ENCODE data around the gene WDR45B.

The WDR45B gene

DNA sequence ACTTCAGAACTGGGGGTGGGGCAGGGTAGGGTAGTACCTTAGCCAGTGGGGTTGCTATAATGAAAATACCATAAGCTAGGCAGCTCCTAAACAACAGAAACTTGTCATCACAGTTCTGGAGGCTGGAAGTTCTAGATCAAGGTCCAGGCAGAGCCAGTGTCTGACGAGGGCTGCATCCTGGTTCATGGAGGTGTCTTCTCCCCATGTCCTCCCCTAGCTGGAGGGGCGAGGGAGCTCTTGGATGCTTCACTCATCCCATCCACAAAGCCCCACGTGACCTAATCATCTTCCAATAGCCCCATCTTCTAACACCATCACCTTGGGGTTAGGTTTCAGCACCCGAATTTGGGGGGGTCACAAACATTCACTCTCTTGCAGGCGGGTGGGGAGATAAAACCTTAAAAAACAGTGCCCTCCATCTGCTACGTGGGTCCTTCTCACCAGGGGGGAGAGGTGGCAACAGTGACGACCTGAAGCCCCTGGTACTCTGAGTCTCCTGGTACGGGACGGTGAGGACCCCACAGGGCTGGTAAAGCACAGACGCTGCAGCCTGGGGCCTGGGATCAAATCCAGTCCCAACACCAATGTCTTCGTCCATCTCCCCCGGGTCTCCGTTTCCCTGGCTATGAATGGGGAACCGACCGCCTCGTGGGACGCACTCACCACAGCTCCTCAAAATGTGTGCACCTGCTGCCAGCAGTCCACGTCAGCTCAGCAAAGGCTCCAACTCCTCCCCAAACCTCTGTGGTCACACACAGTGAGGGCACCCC is 27.4 kb upstream of the WDR45B start:
- DNase-seq: no peak

DNA sequence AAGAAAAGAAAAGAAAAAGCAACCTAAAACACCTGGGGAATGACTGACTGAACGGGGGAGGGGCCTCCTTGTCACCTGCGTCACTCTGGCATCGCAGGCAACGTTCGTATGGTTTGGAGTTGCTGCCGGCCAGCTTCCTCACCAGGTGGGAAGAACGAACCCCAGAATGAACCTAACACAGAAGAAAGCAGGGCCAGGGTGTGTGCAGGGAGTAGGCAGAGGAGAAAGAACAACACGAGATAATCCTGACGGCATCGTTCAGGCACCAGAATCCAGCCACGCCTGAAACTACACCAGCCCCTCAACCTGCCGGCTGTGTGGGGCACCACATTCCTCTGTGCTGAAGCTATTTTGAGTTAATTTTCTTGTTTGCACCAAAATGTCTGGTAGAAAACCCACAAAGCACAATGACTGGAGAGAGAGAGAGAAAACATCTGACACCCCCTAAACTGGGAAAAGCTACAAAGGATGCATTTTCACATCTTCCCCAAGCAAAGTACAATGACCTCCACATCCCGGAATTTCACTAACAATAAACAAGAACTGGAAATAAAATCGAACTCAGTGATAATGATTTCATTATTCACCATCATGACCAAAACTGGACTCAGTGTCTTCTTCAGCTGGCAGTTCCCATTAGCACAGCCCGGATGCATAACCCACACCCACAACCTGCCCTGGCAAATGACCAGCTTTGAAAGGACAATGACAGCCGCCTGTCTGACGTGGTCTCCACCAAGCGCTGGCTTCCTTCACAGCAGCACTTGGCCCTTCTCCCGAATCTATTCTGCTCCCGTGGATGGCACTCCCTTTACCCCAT is 26.6 kb upstream of the WDR45B start:
- no peak for DNase-seq

DNA sequence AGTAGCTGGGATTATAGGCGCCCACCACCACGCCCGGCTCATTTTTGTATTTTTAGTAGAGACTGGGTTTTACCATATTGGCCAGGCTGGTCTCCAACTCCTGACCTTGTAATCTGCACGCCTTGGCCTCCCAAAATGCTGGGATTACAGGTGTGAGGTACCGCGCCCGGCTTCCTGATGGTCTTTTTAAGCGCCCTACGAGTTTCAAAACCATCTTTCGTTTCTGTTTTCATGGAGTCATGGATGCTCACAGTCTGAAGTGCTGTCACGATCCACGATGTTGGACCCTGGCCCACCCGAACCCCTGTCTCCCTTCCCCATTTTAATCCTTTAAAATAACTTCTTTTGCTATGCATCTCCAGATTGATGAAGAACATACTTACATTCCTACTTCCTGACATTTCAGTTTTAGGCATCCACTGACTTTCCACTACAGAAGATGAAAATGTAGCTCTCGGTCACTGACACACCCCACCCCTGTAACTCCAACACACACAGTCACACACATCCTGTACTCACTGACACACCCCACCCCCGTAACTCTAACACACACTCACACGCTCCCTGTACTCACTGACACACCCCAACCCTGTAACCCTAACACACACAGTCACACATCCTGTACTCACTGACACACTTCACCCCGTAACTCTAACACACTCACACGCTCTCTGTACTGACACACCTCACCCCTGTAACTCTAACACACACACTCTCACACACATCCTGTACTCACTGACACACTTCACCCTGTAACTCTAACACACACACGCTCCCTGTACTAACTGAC is 22.6 kb upstream of the WDR45B start:
- DNase-seq: no peak

DNA sequence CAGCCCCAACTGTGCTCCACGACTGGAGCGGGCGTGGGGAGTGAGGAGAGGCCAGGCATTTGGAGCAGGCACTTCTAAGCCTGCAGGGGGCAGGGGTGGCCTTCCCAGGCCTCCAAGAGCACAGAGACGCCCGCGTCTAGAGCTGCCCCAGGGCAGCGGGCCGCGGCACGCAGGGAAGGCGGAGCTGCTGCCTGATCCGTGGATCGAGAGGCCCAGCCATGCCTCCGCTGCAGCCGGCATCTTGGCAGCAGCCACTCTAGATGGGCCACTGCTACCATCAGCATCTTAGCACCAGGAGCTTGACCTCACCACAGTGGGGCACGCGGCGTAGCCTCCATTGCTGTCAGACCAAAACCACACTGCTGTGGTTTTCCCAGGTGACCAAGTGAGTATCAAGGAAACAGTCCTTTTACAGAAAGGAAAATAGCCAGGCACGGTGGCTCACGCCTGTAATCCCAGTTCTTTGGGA is 20.4 kb upstream of the WDR45B start:
- peak; percentile 51 for DNase-seq

DNA sequence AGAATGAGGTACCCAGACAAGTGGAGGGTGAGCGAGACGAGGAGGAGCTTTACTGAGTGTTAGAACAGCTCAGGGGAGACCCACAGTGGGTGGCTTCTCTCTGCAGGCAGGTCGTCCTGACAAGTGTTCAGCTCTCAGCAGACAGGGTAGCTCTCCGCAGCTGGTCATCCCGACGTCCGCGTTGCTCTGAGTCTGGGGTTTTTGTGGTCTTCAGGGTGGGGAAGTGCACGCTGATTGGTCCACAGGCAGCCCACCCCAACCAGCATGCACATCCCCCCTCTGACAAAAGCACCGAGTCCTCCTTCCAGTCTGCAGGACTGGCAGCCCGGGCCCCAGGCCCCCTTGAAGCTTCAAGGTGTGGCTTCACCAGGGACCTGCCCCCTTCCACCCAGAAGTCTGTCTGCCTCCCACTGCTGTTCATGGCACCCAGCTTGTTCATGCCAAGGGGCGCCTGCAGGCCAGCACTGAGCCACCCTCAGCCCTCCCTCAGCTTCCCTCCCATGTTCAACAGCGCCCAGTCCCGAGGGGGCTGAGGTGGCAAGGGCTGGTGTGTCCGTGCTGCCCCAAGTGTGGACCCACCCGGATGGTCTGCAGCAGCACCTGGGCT is 19.9 kb upstream of the WDR45B start:
- no peak for DNase-seq

DNA sequence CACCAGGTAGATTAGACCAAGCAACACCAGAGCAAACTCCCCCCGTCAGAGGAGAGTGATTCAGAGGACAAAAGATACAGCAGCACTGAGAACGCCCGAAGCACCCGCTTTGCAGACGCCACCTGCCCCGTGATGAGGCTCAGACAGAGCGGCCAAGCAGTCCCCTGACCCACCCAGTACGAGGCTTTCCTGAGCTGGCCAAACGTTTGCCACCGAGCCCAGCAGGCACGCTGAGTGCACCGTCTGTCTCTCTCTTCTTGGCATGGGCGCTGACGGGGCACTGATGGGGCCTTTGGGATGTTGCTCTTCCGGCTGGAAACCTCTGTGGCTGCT is 19.4 kb upstream of the WDR45B start:
- no peak for DNase-seq

DNA sequence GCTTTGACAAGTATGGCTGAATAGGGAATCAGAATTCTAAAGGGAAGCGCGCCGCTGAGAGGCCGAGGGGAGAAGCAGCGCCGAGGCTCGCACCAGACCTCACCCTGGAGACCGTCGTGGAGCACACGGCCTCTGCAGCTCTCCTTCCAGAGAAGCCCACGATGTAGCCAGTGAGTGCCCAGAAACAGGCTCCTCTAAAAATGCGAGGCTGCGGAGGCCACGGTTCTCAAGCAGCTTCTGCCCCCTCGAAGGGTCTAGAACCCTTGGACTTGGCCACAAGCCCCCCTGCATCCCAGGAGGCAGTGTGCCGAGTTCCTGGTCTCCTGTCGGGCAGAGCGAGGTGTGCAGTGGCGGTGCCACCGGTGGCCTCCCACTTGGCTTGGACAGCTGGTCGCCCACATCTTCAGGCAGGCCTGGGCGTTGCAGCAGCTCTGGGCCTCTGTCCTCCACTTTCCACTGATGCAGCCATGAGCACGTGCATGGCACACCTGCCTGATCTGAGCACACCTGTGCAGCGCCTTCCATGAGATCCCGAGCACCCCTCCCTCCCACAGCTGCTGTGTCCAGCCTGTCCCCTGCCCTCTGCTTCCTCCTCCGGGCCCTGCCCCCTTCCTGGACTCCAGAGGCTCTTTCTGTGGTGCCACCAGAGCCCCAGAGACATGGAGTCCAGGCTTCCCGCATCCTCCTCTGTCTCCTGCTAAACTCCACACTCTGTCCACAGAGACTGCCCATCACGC is 18.9 kb upstream of the WDR45B start:
- no peak for DNase-seq

DNA sequence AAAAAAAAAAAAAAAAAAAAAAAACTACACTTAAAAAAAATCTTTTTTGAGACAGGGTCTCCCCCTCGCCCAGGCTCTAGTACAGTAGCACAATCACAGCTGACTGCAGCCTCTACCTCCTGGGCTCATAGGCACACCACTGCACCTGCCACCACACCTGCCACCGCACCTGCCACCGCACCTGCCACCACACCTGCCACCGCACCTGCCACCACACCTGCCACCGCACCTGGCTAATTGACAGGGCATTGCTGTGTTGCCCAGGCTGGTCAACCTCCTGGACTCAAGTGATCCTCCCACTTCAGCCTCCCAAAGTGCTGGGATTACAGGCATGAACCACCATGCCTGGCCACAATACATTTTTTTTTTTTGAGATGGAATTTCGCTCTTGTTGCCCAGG is 17.6 kb upstream of the WDR45B start:
- DNase-seq: no peak

DNA sequence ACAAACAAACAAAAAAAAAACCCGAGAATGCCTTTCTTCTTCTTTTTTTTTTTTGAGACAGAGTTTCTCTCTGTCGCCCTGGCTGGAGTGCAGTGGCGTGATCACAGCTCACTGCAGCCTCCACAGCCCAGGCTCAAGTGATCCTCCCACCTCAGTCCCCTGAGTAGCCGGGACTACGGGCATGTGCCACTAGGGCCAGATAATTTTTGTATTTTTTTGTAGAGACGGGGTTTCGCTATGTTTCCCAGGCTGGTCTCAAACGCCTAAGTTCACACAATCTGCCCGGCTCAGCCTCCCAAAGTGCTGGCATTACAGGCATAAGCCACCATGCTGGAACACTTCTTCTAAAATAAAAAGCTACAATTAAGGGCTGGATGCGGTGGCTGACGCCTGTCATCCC is 17.0 kb upstream of the WDR45B start:
- DNase-seq: no peak

DNA sequence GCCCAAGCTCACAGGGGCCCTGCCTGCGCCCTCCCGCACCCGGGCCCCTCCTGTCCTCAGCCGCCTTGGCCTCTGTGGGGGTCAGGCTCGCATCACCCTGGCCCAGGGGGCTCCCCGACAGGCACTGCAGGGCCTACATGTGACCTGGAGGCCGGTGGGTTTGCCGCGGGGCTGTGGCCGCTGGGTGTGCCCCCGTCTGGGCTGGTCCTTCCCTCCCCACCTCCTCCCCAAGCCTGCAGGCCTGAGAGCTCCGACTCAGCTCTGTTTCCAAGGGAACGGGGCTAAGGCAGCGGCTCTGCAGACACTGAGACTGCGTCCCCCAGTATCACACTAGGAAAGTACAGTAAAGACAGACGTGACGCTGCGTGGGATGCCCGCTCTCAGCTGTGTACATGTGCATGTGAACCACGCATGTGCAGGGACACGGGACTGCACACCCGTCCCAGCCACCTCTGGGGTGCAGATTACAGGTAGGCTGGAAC is 16.5 kb upstream of the WDR45B start:
- no peak for DNase-seq

DNA sequence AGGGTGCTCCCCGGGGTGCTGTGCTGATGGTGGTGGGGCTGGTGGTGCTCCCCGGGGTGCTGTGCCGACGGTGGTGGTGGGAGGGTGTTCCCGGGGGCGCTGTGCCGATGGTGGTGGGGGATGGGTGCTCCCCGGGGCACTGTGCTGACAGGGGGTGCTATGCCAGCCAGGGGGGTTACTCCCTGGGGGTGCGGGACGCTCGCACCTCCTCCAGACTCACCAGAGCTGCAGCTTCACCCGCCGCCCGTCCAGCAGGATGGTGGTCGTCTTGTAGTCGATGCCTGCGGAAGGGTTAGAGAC is 16.0 kb upstream of the WDR45B start:
- no peak for DNase-seq

DNA sequence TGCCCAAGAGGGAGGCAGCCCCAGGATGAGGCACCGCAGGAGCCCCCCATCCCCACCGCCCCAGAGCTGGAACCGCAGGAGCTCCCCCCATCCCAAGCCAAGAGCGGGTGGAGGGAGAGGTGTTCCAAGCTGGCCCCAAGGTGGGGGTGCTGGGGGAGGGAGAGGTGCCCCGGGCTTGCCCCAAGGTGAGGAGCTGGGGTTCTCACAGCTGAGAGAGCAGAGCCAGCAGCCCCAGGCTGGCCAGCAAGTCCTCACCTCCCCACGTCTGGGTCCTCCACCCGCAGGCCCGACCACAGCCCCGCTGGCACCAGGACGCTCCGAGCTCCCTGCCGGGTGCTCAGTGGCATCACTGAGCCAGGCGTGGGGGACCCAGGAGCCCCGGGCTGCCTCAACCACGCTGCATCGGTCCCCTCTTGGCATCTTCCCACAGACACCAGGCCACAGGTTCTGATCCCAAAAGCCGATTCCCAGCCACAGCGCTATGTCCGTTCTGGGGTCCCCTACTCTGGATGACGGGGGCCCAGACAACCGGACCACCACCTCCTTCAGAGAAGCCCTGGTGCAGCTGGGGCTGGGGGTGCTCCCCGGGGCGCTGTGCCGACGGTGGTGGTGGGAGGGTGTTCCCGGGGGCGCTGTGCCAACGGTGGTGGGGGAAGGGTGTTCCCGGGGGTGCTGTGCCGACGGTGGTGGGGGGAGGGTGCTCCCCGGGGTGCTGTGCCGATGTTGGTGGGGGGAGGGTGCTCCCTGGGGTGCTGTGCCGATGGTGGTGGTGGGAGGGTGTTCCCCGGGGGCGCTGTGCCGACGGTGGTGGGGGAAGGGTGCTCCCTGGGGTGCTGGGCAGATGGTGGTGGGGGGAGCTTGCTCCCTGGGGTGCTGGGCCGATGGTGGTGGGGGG is 15.4 kb upstream of the WDR45B start:
- DNase-seq: no peak

DNA sequence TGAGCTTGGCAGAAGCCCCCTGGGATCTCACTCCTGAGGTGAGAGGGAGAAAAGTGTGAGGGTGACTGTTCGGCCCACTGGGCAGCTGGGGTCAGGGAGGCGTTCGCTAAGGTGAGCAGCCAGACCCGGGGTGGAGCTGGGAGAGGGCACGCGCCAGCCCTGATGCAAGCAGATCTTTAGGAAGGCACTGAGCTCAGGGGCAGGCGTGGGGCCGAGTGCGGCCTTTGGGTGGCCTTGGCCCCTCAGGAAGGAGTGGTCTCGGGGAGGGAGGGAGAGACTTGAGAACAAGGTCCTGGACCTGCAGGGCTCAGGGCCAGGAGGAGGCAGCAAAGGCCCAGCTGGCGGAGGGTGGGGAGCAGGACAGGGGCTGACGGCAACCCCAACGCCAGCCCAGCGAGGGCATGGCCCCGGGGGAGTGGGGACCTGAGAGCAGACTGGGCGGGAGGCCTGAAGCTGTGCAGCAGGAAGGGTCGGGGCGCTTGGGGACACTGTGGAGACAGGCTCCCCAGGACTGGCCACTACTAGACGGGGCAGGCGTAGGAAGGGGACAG is 14.5 kb upstream of the WDR45B start:
- DNase-seq: no peak

DNA sequence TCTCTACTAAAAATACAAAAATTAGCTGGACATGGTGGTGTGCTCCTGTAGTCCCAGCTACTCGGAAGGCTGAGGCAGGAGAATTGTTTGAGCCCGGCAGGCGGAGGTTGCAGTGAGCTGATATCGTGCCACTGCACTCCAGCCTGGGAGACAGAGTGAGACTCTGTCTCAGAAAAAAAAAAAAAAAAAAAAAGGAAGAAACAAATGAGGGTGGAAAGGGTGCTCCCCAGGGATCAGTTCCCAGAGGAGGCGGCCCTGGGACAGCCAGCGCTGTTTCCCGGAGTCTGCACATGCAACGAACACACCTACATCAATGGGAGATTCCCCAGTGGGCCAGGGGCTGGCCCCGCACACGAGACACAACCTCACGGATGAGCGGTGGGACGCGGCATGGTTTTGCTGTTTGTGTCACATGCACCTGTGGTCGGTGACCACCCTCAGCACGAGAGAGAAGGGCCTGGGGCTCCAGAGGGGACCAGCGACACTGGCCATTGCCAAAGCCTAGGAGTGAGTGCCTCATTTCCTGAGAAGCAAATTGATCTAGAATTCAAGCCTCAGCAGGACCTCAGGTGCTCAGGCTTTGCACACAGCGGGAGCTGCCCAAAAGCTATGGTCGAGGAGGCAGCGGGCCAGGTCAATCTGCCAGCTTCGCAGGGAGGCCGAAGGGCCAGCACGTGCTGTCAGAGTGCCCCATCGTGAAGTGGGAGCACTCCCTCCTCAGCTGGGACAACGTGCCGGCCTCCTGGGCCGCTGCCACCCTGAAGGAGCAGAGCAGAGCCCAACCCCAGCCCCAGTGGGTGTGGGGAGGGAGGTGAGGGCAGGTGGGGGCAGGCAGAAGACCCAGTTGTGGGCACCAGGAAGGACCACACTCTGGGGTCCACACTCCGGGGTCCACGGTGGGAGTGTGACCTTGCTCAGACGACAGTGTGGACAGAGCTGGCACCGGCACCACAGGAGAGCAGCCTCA is 13.8 kb upstream of the WDR45B start:
- no peak for DNase-seq

DNA sequence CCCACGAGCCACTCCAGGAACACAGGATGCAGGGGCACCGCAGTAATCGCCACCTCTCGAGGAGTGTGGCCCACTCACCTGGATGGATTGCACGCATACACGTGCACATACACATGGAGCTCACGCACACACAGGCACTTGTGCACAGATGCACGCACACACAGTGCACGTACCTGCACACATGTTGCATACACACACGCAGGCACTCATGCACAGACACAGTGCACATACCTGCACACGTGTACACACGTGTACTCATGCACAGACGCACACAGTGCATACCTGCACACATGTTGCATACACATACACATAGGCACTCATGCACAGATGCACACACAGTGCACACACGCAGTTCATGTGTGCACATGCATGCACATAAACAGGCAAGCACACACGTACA is 11.6 kb upstream of the WDR45B start:
- no peak for DNase-seq

DNA sequence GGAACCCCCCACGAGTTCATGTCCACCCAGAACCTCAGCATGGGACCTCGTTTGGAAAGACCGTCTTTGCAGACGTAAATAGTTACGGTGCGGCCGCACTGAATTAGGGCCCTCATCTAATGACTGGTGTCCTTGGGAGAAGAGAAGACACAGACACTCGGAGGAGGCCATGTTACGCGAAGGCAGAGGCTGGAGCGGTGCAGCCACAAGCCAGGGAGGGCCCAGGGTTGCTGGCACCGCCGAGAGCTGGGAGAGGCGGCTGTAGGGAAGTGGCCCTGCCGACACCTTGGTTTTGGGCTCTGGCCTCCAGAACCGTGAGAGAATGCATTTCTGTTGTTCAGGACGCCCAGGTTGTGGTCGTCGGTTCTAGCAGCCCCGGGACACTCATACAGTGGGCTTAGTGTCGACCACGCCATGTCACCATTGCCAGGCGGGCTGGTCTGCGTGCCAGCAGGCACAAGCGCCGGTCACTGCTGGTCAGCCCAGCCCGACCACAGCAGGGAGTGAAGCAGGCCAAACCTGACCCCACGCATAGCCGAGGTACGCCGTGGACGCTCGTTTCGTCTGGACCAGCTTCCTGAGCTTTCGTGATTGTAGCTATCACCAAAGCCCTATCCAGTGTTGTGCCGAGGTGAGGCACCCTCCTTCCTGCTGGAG is 10.7 kb upstream of the WDR45B start:
- DNase-seq: no peak

DNA sequence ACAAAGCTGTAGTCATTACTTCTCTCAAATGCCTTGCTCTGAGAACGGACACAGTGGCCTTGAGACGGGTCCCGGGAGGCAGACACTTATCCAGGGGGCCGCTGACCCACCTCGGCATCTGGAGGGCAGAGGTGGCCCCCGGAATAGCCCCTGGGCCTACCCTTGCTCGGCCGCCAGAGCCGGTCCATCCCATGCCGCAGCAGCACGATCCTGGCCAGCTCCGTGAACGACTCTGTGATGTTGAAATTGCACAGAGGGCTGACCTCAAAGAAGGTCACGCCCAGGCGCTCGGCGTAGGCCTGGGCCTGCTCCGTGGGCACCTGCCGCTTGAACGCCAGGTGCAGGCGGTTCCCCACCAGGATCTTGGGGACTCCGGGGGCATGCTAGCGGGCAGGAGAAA is 10.1 kb upstream of the WDR45B start:
- DNase-seq: no peak

DNA sequence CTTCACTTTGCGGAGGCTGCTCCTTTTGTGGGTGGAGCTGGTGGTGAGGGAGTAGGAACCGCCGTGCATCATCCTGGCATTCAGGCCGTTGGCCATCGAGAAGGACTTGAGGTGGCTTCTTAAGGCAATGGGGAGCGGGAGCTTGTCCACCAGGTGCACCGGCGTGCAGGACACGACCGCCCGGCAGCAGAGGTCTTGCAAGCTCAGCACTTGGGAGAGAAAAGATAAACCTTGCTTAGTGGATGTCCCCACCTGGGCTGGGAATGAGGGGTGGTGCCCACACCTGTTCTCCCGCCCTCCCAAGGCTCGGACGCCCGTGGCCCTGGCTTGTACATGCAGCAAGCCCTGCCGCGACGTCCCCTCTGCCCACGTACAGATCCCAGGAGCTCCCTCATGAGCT is 9.7 kb upstream of the WDR45B start:
- DNase-seq: no peak

DNA sequence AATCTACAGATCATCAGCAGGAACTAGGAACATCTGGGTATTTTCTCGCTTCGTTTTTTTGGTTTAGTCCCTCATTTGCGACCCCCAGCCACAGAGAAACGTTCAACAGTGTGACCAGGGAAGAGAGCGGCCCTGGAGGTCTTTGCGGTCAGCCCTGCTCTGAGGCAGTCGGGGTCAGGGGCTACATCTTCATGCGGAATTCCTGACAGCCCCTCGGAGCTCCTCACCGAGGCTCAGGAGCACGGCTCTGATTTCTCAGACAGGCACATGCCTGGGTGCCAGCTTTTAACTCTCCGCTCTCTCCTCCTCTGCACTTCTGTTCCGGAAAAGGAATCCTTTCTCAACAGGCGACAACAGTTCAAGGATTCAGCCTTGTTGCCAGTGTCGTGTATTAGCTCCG is 8.0 kb upstream of the WDR45B start:
- no peak for DNase-seq

Measured in CD4-positive, alpha-beta T cell treated with Interferon gamma for 1 hour (primary cell).